A549 (cell line): ENCODE measurements around the gene EPB41L4B. TPM values are rescaled to one million over a fixed set of nuclear protein-coding genes. Genes with fewer than 3 reads are reported as not detected.
A peak's percentile ranks its signal among the peaks of the same experiment; 100 is the strongest.
"Not testable (repeated sequence)": the region's sequence is repeated elsewhere in the genome, so short reads cannot be mapped to it uniquely, and the experiment has no call there.

Experiments used
- ATAC-seq, 2 experiments: fragments of 200-7000 bp in 1 of 2; fragments of >200 bp in 1 of 2; cut with Nextera tagmentation in 1 of 2; cut with Tn5 transposase in 1 of 2; 3 replicates each; pipeline versions ENCODE4 v1.8.0 to v1.9.1; 2018 to 2020; ENCODE audit warnings: mild to moderate bottlenecking in 1 of 2, moderate library complexity in 1 of 2
- CTCF ChIA-PET: fragments of 300-600 bp; sonication (Branson Sonifier 250); formaldehyde crosslinking; extraction: SDS; loops from one replicate; lab custom pipeline; 2021; ENCODE audit warnings: antibody characterized with exemption, inconsistent platforms; lab: Yijun Ruan, JAX
- POLR2A ChIA-PET: fragments of 350-600 bp; formaldehyde crosslinking; extraction: SDS; loops from one replicate; lab custom pipeline; 2021; ENCODE audit warnings: antibody characterized with exemption, inconsistent platforms; lab: Yijun Ruan, JAX
- DNase-seq, 2 experiments: peaks; one replicate each; pipeline versions ENCODE4 v3.0.0 to v3.0.0-alpha.2; 2011 to 2016; ENCODE audit warnings: low read depth in 1 of 2, low spot score in 1 of 2
- FAIRE-seq: peaks from 2 replicates; lab custom pipeline; 2011; peaks lifted over from hg19 to GRCh38; lab: Jason Lieb, UNC
- H3K27ac ChIP-seq, 2 experiments: fragments of >200 bp; sonication (Bioruptor Twin); formaldehyde crosslinking; 3 replicates each; pipeline ENCODE4 v1.5.1; 2016 to 2017
- H3K4me1 ChIP-seq: fragments of >200 bp; sonication (Bioruptor Twin); formaldehyde crosslinking; 3 replicates; pipeline ENCODE4 v1.6.1; 2016
- H3K4me2 ChIP-seq: fragments of >200 bp; sonication (Bioruptor Twin); formaldehyde crosslinking; 3 replicates; pipeline ENCODE4 v1.6.1; 2016
- H3K4me3 ChIP-seq: fragments of >200 bp; sonication (Bioruptor Twin); formaldehyde crosslinking; 3 replicates; pipeline ENCODE4 v1.5.1; 2016
- H3K9me3 ChIP-seq: fragments of >200 bp; sonication (Bioruptor Twin); formaldehyde crosslinking; 3 replicates; pipeline ENCODE4 v1.6.1; 2016
- BCL3 ChIP-seq: fragments of >200 bp; sonication (Bioruptor Twin); formaldehyde crosslinking; IDR thresholded peaks from 3 replicates; pipeline ENCODE4 v1.6.1; 2016
- BHLHE40 ChIP-seq: IDR thresholded peaks from 2 replicates; pipeline ENCODE4 v1.6.1; 2012; ENCODE audit warnings: low read depth, low read length, inconsistent platforms
- CBX8 ChIP-seq: fragments of 200-600 bp; sonication (generic); IDR thresholded peaks from 2 replicates; pipeline ENCODE4 v1.6.1; 2016
- CEBPB ChIP-seq, 2 experiments: fragments of >200 bp in 1 of 2; sonication (Bioruptor Twin) in 1 of 2; formaldehyde crosslinking in 1 of 2; IDR thresholded peaks; 2 replicates each; pipeline ENCODE4 v1.6.1; 2012 to 2016
- CHD4 ChIP-seq: fragments of 200-600 bp; sonication (generic); IDR thresholded peaks from 2 replicates; pipeline ENCODE4 v1.6.1; 2016; ENCODE audit warnings: antibody characterized with exemption, mild to moderate bottlenecking, borderline replicate concordance
- CTCF ChIP-seq: fragments of >200 bp; sonication (Bioruptor Twin); formaldehyde crosslinking; IDR thresholded peaks from 3 replicates; pipeline ENCODE4 v1.5.1; 2016
- EHF ChIP-seq: fragments of 250-450 bp; sonication (Bioruptor Pico); IDR thresholded peaks from 2 replicates; pipeline ENCODE4 v1.5.0; 2020; ENCODE audit warnings: mild to moderate bottlenecking
- EHMT2 ChIP-seq: fragments of 200-600 bp; sonication (generic); IDR thresholded peaks from 2 replicates; pipeline ENCODE4 v1.6.1; 2016; ENCODE audit warnings: antibody characterized with exemption, low read depth, mild to moderate bottlenecking, moderate library complexity
- JUN ChIP-seq, 2 experiments: fragments of >200 bp; sonication (Bioruptor Twin); formaldehyde crosslinking; IDR thresholded peaks; 2 replicates in 1 of 2; 3 replicates in 1 of 2; pipeline ENCODE4 v1.6.1; 2016 to 2017
- JUNB ChIP-seq: fragments of >200 bp; sonication (Bioruptor Twin); formaldehyde crosslinking; IDR thresholded peaks from 2 replicates; pipeline ENCODE4 v1.6.1; 2016
- MAFK ChIP-seq: fragments of 450-650 bp; IDR thresholded peaks from 2 replicates; pipeline ENCODE4 v1.6.1; 2014; ENCODE audit not compliant: partially characterized antibody
- MAX ChIP-seq: IDR thresholded peaks from 2 replicates; pipeline ENCODE4 v1.6.1; 2012
- MAZ ChIP-seq: fragments of 150-350 bp; IDR thresholded peaks from 2 replicates; pipeline ENCODE4 v1.6.1; 2014; ENCODE audit warnings: antibody characterized with exemption, low read depth, low read length, borderline replicate concordance
- NFE2L2 ChIP-seq: fragments of 150-350 bp; conservative IDR thresholded peaks from 2 replicates; pipeline ENCODE4 v1.6.1; 2014; ENCODE audit warnings: low read length
- NR3C1 ChIP-seq: fragments of >200 bp; sonication (Bioruptor Twin); formaldehyde crosslinking; IDR thresholded peaks from 3 replicates; pipeline ENCODE4 v1.6.1; 2017
- PHF8 ChIP-seq: fragments of 200-600 bp; sonication (generic); IDR thresholded peaks from 2 replicates; pipeline ENCODE4 v1.6.1; 2016; ENCODE audit warnings: low read depth, mild to moderate bottlenecking, antibody characterized with exemption, moderate library complexity, borderline replicate concordance
- POLR2A ChIP-seq: IDR thresholded peaks from 2 replicates; pipeline ENCODE4 v1.6.1; 2012; ENCODE audit warnings: mild to moderate bottlenecking, low read length
- RAD21 ChIP-seq, 2 experiments: fragments of >200 bp in 1 of 2; sonication (Bioruptor Twin) in 1 of 2; formaldehyde crosslinking in 1 of 2; IDR thresholded peaks in 1 of 2; conservative IDR thresholded peaks in 1 of 2; 2 replicates in 1 of 2; 3 replicates in 1 of 2; pipeline ENCODE4 v1.6.1; 2012 to 2018; ENCODE audit warnings: inconsistent platforms in 1 of 2
- REST ChIP-seq: fragments of 200-600 bp; sonication (generic); IDR thresholded peaks from 2 replicates; pipeline ENCODE4 v1.6.1; 2016; ENCODE audit warnings: antibody characterized with exemption, mild to moderate bottlenecking, moderate library complexity
- TFCP2L1 ChIP-seq: fragments of 250-450 bp; sonication (Bioruptor Pico); IDR thresholded peaks from 2 replicates; pipeline ENCODE4 v1.5.0; 2021; ENCODE audit warnings: mild to moderate bottlenecking
- ZSCAN20 ChIP-seq: fragments of 250-450 bp; sonication (Bioruptor Pico); IDR thresholded peaks from 2 replicates; pipeline ENCODE4 v1.8.0; 2022; ENCODE audit warnings: mild to moderate bottlenecking, moderate library complexity
- WGBS: methylation state at CpG from one replicate; pipeline ENCODE4 v1.1.6; 2017; ENCODE audit errors: missing lambda C conversion rate; 5-methylcytosine and 5-hydroxymethylcytosine counted together
- polyA plus RNA-seq, 4 experiments: library from polyadenylated mRNA; depleted of rRNA in 3 of 4; stranded (reverse); fragments of >200 nt; fragmentation: RNase III in 1 of 4; extraction: RNeasy Plus Mini Kit Qiagen cat#74134 plus additional on column Dnase treatment in 1 of 4; gene quantifications; 2 replicates in 3 of 4; 3 replicates in 1 of 4; pipeline ENCODE4 v1.2.3, GENCODE V29; 2011 to 2017

The EPB41L4B gene
- polyA plus RNA-seq, 2 of the 4 experiments (the other 2 are of a cell fraction): 7.9 to 22.0 TPM

- CTCF ChIA-PET: no interaction called here
- H3K4me3 ChIP-seq: no peak overlapping the region
- TF ChIP-seq JUNB (no peak), BHLHE40 (no peak), CBX8 (no peak), ZSCAN20 (CRISPR knock-in tag) (no peak), EHMT2 (no peak), RAD21 (conservative IDR thresholded peaks at IDR 0.05 in 1 of 2, IDR thresholded peaks at IDR 0.05 in 1 of 2) (no peak), NR3C1 (no peak), MAX (no peak), POLR2A (no peak), PHF8 (no peak), CTCF (no peak)
- TF ChIP-seq, all 56 proteins: peak for 0
- POLR2A ChIA-PET: no interaction called here
- no peak for FAIRE-seq
- H3K4me1 ChIP-seq: no peaks in the 10 kb centered on the region
- H3K4me2 ChIP-seq: no peak overlapping the region
- 80% methylated on average over 2 of the region's 2 CpGs for WGBS
- no peak overlapping the region for H3K27ac ChIP-seq
- no peaks in the 10 kb centered on the region for H3K9me3 ChIP-seq
- DNase-seq: no peak
- no peak for ATAC-seq
Measured at GRCh38 chr9:109132567-109133021, 188.3 kb downstream of the EPB41L4B start.

GRCh38 chr9:109129470-109130197 is 191.2 kb downstream of the EPB41L4B start:
- 53% methylated on average over 6 of the region's 6 CpGs for WGBS
- ChIA-PET CTCF (interaction anchor here (0.8 to 1.0 kb wide), 2 partner anchors 10 to 21 kb away, joined by 3 read pairs; partner anchors contain the start of gene TMEM245), POLR2A (interaction anchor here (1.1 kb wide), 1 partner anchor 10 kb away, joined by 4 read pairs; no protein-coding TSS in a partner anchor)
- no peak for FAIRE-seq
- Histone ChIP-seq H3K4me1 (no peaks in the 10 kb centered on the region), H3K4me3 (no peak overlapping the region), H3K27ac (no peak overlapping the region), H3K4me2 (no peak overlapping the region), H3K9me3 (no peaks in the 10 kb centered on the region)
- DNase-seq: no peak
- no peak for ATAC-seq
- TF ChIP-seq MAFK (peak; percentile 65), BCL3 (no peak), PHF8 (no peak)

- H3K9me3 ChIP-seq, H3K4me2 ChIP-seq, H3K27ac ChIP-seq, H3K4me1 ChIP-seq, POLR2A ChIA-PET, DNase-seq, H3K4me3 ChIP-seq, ATAC-seq, FAIRE-seq: not testable (repeated sequence)
- CTCF ChIA-PET: interaction anchor here (1.0 to 1.3 kb wide), 2 partner anchors 40 to 56 kb away, joined by 3 read pairs; no protein-coding TSS in a partner anchor
- 77% methylated on average over 4 of the region's 4 CpGs for WGBS
Measured at GRCh38 chr9:109126671-109127070, 194.2 kb downstream of the EPB41L4B start.

GRCh38 chr9:109124121-109124520 is 196.7 kb downstream of the EPB41L4B start:
- 48% methylated on average over 2 of the region's 2 CpGs for WGBS
- peaks cover 10% of the 10 kb centered on the region; the same call in 2 of the 3 replicates for H3K4me1 ChIP-seq
- H3K4me2 ChIP-seq: no peak overlapping the region
- ATAC-seq (no peak), DNase-seq (no peak), FAIRE-seq (no peak)
- CTCF ChIA-PET: interaction anchor here (1.2 to 1.6 kb wide), 4 partner anchors 11 to 121 kb away, joined by 3 to 6 read pairs (median 4); no protein-coding TSS in a partner anchor
- no peak overlapping the region for H3K4me3 ChIP-seq
- no peak overlapping the region for H3K27ac ChIP-seq
- H3K9me3 ChIP-seq: no peaks in the 10 kb centered on the region
- no peak for TF ChIP-seq NR3C1
- no peak for TF ChIP-seq BCL3
- TF ChIP-seq TFCP2L1 (CRISPR knock-in tag): no peak
- TF ChIP-seq JUN (IDR thresholded peaks at IDR 0.05): no peak
- TF ChIP-seq EHF (CRISPR knock-in tag): no peak
- TF ChIP-seq REST: no peak
- TF ChIP-seq CHD4: no peak
- no peak for TF ChIP-seq MAZ
- TF ChIP-seq NFE2L2: no peak
- no peak for TF ChIP-seq CEBPB (IDR thresholded peaks at IDR 0.05)
- POLR2A ChIA-PET: no interaction called here
